Cardiac fibroblast (primary cell): ENCODE results near the gene SPTBN1.

ENCODE experiments used
- DNase-seq, 2 donors: peaks; one replicate each; pipeline versions ENCODE4 v3.0.0 to v3.0.0-alpha.2; 2010; ENCODE audit warnings: low read depth in 2 of 2
- H3K4me3 ChIP-seq, 2 donors: replicated peaks in 1 of 2; 1 replicate in 1 of 2; 2 replicates in 1 of 2; pipeline ENCODE4 v1.5.1; 2011; ENCODE audit warnings: low read depth in 2 of 2, low read length in 2 of 2, mild to moderate bottlenecking in 2 of 2, moderate library complexity in 1 of 2
- CTCF ChIP-seq: IDR thresholded peaks from one replicate; pipeline ENCODE4 v1.5.1; 2011; ENCODE audit warnings: low read depth, mild to moderate bottlenecking, low read length, inconsistent platforms

SPTBN1 gene

GRCh38 chr2:54629914-54630857, 174.1 kb downstream of the SPTBN1 start:
- H3K4me3 ChIP-seq = no peak overlapping the region
- DNase-seq = peak; percentile 37 to 97
- TF ChIP-seq CTCF = no peak

GRCh38 chr2:54630858-54631497, 174.9 kb downstream of the SPTBN1 start:
- DNase-seq = no peak
- no peak overlapping the region for H3K4me3 ChIP-seq
- TF ChIP-seq CTCF = no peak

GRCh38 chr2:54631755-54632154, 175.6 kb downstream of the SPTBN1 start:
- no peak overlapping the region for H3K4me3 ChIP-seq
- DNase-seq = no peak
- no peak for TF ChIP-seq CTCF

GRCh38 chr2:54632733-54633692, 176.9 kb downstream of the SPTBN1 start:
- H3K4me3 ChIP-seq = no peak overlapping the region
- DNase-seq = peak; percentile 82 to 96
- TF ChIP-seq CTCF = no peak

GRCh38 chr2:54634021-54634420, 177.9 kb downstream of the SPTBN1 start:
- H3K4me3 ChIP-seq = no peak overlapping the region
- TF ChIP-seq CTCF = no peak
- DNase-seq = no peak
